Esophagus mucosa (tissue), 1 donor: ENCODE results near the gene SLC1A1. TPM values are rescaled to one million over a fixed set of nuclear protein-coding genes. Genes with fewer than 3 reads are reported as not detected.
"Not testable (repeated sequence)": the region's sequence is repeated elsewhere in the genome, so short reads cannot be mapped to it uniquely, and the experiment has no call there.

Experiments used
- ATAC-seq: fragments of 200-7000 bp; cut with Tn5 transposase; one replicate; pipeline ENCODE4 v1.9.1; 2020
- total RNA-seq: library from RNA; stranded (reverse); gene quantifications from one replicate; pipeline ENCODE4 v1.2.4, GENCODE V29; 2023
- donor health status: DM: yes; HTN: yes; CAD: no.

SLC1A1 gene
- total RNA-seq, 1 donor from 2014 or later = 1.4 TPM

DNA sequence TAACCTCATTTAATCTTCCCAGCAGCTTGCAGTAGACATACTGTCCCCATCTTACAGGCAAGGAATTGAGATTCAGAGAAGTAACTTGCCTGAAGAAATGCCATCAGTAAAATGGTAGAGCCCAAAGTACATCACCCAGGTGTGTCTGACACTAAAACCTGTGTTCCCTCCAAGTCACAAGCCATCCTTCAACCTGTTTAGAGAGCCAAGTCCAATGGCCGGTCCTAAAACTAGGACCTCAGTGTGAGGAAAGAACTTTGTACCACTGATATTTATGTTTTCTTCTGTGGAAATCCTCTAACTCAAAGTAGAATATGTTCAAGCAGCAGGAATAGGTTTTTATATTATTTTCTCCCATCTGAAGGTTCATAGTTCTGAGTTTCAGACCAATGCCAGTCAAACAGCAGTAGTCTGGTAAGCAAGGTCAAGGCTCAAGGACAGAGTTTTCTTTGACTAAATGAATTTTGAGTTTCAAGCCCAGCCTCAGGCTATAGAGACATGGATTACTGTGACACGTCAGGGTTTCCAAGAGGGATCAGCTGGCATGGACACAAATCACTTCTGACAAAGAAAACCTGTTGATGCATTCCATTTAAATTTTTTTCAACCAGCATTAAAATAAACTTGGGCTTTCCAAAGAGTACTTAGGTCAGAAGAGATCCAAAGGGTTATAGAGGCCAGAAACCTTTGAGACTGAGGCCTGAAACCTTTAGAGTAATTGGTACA is 90.9 kb downstream of the SLC1A1 start:
- ATAC-seq = no peak

DNA sequence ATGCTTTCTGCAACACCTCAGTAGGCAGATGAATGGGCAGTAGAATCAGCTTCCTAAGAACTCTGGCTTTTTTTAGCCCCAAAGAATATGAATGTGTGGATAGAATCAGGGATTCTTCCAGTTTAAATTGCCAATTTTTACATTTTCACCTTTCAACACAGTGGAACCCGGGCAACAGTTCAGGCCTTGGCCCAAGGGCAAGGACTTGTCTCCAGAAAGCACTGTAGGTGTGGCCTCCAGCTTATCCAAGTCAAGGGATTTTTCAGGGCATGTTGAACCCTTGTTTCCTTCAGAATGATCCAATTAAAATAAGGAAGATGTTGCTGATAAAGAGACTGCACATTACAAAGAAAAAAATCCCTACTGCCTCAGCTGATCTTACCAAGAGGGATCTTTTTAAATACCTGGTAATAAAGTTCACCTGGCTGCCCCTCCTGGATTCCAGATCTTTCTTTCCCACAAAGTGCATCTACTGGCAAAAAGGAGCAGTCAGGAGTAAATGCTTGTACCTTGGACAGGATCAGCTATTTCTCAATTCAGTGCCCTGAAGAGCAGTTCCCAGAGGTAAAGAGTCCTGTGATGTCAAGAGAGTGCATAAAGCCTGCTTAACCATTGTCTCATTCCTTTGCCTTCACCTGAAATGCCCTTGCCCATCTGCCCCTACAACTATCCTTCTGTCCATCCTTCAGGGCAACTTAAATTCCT is 91.7 kb downstream of the SLC1A1 start:
- ATAC-seq = no peak

DNA sequence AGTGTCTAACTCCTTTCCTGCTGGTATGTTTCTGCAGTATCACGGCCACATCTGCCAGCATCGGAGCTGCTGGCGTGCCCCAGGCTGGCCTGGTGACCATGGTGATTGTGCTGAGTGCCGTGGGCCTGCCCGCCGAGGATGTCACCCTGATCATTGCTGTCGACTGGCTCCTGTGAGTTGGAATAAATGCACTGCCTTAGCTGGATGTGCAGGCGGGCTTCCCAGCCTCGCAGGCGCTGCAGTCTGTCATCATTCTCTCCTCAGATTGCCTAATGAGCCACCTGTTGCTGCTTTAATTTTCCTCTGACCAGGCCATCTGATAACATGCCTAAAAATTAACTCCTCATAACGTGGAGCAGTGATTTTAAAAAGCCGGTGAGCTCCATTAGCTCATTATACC is 92.7 kb downstream of the SLC1A1 start:
- no peak for ATAC-seq

DNA sequence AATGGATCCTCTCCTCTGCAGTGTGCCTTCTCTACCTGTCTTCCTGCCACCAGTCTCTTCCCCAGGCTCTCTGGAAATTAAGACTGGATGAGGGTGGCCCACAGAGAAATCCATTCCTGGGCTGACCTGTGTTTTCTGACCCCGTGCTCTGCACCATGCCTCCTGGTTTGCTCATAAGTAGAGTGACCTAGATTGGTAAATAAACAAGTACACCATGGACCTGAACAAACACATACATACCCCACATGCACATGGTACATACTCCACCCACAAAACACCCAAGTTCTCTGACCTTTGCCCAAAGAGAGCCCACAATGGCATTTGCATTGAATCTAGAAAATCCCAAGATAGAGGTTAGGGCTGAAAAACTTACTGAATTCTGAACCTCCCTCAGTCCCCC is 94.4 kb downstream of the SLC1A1 start:
- no peak for ATAC-seq

DNA sequence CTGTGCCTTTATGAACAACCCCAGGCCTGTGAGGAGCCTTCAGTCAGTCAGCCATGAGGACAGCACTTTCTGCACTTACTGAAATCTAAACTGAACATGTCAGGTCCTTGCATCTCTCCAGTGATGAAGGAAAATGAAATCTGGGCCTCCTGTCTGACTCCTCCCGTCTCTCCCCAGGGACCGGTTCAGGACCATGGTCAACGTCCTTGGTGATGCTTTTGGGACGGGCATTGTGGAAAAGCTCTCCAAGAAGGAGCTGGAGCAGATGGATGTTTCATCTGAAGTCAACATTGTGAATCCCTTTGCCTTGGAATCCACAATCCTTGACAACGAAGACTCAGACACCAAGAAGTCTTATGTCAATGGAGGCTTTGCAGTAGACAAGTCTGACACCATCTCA is 94.9 kb downstream of the SLC1A1 start:
- no peak for ATAC-seq

DNA sequence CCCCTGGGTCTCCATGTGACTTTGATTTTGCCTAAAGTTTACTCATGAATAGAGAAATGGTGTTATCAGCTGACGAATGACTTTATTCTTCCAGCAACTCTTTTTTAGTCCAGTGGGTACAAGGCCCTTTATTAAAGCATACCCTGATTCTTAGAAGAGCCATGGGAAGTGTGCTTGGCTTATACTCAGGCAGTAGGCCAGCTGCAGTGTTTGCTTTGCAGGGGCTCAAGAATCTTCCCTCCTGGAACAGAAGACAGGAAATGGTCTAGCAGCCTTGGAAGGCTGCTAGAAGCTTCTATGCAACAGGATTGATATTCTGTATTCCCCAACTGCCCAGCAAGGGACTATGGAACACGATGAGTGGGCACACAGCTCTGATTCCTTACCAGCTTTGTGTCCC is 98.5 kb downstream of the SLC1A1 start:
- ATAC-seq = no peak

DNA sequence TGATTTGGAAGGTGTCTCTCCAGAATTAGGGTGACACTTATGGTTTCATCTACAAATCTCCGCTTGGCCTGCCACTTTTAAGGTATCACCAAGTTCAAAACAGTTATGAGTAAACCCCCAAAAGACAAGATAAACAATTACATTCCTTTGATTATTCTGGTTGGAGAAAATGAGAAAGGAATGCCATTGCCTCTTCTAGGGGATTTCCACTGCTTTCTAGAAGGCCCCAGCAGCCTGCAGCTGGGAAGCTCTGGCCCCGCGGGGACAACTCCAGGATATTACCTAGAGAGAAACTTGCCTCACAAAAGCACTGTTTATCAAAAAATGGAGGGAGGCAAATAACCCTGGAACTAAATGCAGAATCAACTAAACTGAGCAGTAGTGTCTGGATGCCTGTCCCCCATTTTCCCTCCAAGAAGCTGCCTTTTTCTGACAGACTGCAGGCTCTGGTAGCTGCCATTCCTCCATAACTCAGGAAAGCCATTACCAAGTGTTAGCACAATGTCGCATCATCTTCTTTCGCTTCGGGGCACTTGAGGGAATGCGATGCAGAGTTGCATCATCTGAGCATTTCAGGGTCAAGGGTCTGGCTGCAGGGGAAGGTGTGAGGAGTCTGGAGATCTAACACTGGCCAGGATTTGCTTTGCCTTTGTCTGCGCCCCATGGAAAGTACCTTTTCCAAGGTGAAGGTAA is 100.3 kb downstream of the SLC1A1 start:
- no peak for ATAC-seq

DNA sequence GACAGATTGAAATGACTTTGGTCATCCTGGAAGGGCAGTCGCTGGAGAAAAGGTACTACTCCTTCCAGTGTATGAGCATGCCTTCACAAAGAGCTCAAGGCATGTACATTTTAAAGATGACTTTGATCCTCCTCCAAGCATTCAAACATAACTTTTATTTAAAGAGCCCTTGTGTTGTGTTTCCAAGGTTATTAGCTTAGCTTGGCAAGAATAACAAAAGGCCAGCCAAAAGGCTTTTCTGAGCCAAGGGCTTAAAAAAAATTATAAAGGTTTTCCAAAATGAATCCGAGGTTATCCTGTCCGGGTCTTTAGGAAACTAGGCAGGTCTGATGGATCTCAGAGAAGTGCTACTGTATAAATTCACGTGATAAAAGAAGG is 100.8 kb downstream of the SLC1A1 start:
- no peak for ATAC-seq

DNA sequence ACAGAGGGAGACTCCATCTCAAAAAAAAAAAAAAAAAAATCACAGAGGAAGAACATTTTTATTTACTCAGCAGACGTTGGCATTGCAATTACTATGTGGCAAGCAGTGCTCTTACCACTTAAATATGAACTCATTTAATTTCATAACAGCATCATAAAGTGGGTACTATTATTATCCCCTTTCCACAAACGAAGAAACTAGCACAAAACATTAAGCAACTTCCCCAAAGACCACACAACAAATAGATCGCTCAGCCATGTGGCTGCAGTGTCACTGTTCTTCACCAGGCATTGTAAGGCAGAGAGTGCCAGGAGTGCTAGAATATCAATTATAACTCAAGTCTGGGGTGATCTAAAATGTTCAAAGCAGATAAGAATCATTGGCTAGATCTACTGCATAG is 102.0 kb downstream of the SLC1A1 start:
- ATAC-seq = no peak

DNA sequence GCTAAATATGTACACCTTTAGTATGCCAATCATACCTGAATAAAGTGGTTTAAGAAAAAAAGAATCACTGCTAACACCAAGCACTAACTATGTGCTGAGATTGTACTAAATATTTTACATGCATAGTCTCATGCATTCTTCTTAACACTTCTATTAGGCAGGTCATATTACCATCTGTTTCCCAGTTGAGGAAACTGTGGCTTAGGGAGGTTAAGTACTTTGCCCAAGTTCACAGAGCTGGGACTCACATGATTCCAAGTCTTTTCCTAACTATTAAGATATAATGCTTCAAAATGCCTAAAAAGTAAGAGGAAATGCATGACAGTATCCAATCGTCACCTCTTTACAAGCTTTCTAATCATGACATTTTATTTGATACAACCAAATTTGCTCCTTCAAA is 102.6 kb downstream of the SLC1A1 start:
- no peak for ATAC-seq

DNA sequence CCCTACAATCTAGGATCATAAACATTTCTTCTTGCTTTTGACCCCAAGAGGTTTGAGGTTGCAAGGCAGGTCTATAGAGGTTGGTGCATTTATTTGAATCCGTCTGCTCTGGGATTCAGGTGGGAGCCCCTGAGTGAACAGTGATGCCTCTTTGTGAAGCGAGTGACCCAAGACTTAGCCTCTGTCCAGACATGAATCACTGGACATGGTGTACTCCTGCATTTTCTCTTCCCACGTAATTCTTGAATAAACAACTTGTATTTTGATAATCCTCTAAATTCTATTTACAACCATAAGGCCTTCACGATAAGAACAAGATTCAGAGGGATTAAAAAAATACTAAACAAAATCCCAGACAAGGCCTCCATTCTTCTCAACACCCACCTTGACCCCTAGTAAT is 104.3 kb downstream of the SLC1A1 start:
- ATAC-seq = no peak

DNA sequence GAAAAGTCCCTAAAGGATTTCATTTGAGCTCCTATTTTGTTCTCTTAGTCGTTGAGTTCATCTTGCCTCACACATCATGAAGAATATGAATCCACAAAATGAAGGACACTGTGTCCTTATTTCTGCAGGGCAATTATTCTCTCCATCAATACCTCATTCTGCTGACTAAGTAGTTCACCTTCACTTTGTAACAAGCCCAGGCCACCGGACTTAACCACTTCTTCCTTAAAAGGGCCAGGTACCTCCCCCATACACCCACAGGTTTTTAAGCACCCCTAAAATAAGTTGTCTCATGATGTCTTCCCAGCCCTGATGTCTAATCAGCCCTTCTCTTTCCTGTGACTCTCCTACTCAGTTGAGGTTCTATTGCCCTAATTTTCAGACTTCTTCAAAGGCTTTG is 104.7 kb downstream of the SLC1A1 start:
- no peak for ATAC-seq

DNA sequence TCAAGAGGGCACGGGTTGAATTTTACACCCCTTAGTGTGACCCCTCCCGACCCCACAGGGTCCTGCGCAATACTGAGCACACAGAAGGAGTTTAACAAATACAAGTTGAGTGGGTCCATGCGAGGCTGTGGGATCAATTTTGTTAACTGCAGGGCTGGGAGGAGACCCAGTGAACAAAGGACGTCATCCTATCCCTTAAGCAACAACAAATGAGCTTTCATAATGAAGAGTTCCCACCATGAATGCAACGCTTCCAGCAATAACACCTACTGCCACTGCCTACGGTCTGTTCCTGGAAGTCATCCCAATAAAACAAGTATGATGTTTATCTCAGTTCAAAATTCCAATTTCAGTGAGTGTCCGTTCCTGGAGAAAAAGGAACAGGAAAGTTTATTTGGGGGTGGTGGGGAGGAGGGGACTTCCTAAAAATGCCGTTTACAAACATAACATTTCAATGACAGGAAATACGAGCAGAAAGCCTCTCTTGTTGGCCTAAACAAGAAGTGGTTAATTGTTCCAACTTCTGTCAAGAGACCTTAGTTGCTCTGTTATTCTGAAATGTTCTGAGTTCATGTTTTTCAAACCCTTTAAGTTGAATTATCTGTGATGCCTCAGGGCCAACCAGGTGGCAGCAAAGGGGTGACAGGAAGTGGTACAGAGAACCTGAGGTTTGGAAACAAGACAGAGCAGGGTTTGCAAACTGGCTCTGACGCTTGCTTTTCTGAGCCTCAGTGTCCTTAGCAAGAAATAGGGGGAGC is 106.1 kb downstream of the SLC1A1 start:
- ATAC-seq = no peak

DNA sequence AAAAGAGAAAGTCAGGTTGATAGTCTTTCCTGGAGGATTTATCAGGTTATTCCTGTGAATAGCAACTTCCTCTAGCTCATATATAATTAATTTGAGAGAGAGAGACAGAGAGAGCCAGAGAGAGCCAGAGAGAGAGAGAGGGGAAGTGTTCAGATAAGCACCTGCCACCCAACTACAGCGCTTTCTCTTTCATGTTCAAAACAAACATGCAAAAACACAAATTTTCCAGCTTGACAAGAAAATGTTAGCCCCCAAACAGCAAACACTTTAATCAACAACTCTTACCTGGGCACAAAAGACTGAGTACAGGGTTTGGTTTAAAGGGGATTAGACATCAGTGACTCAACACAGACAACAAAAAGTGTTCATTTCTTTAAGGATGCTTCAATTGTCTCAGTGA is 110.1 kb downstream of the SLC1A1 start:
- ATAC-seq = no peak

DNA sequence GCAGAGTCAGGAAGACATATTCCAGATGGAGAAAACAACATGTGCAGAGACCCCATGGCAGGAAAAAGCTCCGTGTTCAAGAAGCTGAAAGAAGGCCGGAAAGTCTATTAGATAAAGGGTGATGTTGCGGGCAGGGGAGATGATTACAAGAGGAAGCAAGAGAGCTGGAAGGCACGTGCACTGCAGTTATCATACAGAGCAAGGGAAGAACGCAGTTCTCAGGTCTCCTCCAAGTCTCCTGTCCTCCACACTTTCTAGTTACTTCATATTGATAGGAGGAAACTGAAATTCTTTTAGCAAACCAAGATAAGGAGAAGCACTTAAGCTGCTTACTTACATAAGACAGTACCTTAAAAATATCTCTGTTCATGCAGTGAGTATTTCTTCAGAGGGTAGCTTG is 113.6 kb downstream of the SLC1A1 start:
- ATAC-seq = no peak

DNA sequence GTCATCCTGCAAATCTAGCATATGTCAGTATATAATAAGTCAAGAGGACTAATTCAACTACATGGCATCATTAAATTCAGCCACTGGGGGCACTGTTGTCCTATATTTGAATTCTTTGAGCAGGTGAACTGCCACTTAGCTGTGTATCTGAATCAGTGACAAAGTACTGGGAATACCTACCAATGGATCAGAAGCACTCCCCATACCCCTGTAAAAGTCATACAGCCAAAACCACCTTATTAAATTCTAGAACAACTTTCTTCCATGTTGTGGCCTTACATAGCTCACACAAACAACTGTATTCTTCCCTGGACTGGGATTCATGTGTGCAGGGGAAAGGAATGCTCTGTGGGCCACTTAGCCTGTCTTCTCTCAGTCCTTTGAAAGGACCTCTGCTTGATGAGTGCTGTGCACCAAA is 114.4 kb downstream of the SLC1A1 start:
- peak; percentile 82 for ATAC-seq

DNA sequence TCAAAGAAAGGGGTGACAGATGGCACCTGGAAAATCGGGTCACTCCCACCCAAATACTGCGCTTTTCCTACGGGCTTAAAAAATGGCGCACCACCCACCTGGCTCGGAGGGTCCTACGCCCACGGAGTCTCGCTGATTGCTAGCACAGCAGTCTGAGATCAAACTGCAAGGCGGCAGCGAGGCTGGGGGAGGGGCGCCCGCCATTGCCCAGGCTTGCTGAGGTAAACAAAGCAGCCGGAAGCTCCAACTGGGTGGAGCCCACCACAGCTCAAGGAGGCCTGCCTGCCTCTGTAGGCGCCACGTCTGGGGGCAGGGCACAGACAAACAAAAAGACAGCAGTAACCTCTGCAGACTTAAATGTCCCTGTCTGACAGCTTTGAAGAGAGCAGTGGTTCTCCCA is 115.8 kb downstream of the SLC1A1 start:
- ATAC-seq = not testable (repeated sequence)

DNA sequence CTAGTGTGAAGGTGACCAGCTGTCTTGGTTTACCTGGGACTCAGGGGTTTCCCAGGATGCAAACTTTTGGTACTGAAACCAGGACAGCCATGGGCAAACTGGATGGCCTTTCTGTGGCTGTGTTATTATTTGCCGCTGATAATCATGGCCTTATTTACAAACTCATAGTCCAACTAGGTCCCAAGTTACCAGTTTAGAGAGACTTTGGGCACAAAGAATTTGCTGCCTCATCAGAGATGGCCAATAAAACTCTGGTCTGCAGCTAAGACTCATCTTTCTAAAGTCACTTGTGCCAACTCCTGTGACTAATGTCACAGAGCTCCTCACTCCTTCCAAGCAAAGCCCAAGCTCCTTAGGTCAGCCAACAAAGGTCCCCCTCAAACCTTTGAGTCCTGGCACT is 124.4 kb downstream of the SLC1A1 start:
- no peak for ATAC-seq

DNA sequence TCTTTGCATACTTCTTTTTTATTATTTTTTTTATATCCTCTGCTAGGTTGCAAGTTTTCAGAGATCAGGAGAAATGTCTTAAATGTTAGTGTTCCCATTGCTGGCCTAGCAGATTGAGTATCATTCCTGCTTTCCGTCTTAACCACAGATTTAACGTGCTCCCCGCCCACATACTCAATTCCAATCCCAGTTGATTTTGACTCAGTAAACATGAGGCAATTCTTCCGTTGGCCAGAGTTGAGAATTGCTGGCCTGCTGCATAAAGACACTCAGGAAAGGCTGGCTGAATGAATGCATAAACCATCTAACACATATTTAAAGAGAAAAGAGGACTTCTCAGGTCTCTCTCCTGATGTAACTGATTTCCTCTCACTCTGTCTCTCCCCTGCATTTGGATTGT is 125.0 kb downstream of the SLC1A1 start:
- no peak for ATAC-seq

DNA sequence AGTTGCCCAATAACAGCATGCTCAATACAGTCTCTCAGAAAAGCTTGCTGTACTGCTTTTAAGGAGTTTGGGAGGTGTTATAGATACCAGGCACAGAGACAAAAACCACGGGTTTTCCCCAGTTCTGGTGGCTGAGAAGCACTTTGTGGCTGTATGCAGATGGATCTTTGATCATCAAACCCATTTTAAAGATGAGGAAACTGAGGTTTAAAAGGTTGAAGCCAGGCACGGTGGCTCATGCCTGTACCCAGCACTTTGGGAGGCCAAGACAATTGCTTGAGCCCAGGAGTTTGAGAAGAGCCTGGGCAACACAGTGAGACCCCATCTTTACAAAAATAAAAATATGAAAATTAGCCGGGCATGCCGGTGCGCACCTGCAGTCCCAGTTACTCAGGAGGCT is 125.5 kb downstream of the SLC1A1 start:
- no peak for ATAC-seq

DNA sequence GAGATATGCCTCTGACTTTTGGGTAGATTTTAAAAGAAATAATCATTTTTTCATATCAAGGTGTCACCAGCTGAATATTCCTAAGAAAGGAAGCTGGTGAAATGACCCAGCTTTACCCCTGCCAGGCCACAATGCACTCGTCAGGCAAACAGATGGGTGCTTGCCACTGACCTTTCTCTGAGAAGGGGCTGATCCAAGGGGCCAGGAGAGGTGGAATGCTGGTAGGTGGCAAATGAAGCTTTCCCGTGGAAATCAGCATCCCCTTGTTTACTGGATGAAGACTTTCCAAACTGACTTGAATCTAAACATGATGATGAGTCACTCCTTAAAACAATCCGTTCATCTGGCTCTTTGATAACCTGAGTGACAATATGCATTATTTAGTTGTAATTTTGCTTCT is 127.5 kb downstream of the SLC1A1 start:
- ATAC-seq = no peak

DNA sequence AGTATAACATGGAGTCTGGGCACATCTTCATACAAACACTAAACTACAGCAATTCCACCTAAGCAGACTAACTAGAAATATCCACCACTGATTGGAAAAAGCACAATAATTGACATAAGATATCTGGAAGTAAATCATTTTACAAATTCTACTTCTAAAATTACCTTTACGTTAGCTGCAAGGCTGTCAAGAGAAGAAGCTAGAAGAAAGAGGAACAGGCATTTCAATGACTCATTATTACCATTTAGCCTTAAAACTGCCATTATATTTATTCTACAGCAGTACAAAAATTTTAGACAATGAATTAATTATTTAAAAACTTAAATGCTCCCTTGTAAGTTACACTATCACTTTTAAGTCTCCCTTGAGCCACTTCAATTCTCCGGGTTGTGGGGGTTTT is 128.4 kb downstream of the SLC1A1 start:
- ATAC-seq = no peak

DNA sequence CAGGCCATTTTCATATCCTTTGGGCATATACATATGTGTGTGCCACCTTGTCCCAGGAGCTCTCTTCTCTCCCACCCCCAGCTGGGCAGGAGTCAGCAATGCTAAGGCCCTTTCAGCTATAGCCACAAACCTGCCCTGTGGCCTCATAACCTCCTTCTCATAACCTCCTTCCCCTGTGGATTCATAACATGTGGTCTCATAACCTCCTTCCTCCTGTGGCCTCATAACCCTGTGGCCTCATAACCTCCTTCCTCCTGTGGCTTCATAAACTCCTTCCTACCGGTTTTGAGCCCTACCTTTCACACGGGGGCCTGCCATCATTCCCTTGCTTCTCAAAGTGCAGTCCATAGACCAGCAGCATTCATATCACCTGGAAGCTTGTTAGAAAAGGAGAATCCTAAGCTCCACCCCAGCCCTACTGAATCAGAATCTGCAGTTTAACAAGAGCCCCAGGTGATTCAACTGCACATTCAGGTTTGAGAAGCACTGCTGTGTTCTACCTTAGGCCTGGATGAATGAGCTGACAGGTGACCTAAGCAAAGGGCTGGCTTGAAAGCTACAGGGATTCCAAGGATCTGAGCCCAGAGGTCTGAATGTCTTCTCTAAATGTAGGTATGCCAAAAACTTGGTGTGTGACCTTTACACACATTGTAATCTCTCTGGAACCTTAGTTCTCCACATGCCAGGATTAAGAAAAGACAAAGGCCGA is 129.9 kb downstream of the SLC1A1 start:
- peak; percentile 87 for ATAC-seq
